HL-60 (cell line): Measurements from ENCODE around the gene RBFOX1.

Experiments
- CTCF ChIP-seq: IDR thresholded peaks from one replicate; pipeline ENCODE4 v1.5.1; 2011; ENCODE audit warnings: low read length, control low read depth, inconsistent platforms; ENCODE audit not compliant: insufficient read depth
- GABPA ChIP-seq: IDR thresholded peaks from 2 replicates; pipeline ENCODE4 v1.6.1; 2012; ENCODE audit warnings: low read depth
- REST ChIP-seq: IDR thresholded peaks from 2 replicates; pipeline ENCODE4 v1.6.1; 2012; ENCODE audit warnings: low read depth; ENCODE audit not compliant: insufficient replicate concordance

GRCh38 chr16:7351610-7352510, 19.2 kb downstream of the RBFOX1 start:
- TF ChIP-seq CTCF: no peak
- TF ChIP-seq GABPA: no peak
- TF ChIP-seq REST: no peak
